GM12878 (cell line): ENCODE data around the gene MTRFR. TPM values are rescaled to one million over a fixed set of nuclear protein-coding genes. Genes with fewer than 3 reads are reported as not detected.

Source experiments
- ATF2 ChIP-seq: IDR thresholded peaks from 2 replicates; pipeline ENCODE4 v1.6.1; 2012; ENCODE audit warnings: low read length, inconsistent platforms
- CBFB ChIP-seq: IDR thresholded peaks from 2 replicates; pipeline ENCODE4 v1.6.1; 2016; ENCODE audit warnings: antibody characterized with exemption, low read depth
- CBX3 ChIP-seq: fragments of 200-600 bp; sonication (generic); IDR thresholded peaks from 2 replicates; pipeline ENCODE4 v1.6.1; 2016; ENCODE audit warnings: low read depth, borderline replicate concordance
- CHD2 ChIP-seq: IDR thresholded peaks from 2 replicates; pipeline ENCODE4 v1.6.1; 2011; ENCODE audit warnings: low read depth, low read length, improper control_type of control experiment, borderline replicate concordance
- CREB1 ChIP-seq: IDR thresholded peaks from 2 replicates; pipeline ENCODE4 v1.6.1; 2012; ENCODE audit warnings: low read depth, mild to moderate bottlenecking, inconsistent platforms
- CREM ChIP-seq: IDR thresholded peaks from 2 replicates; pipeline ENCODE4 v1.6.1; 2014; ENCODE audit warnings: antibody characterized with exemption, low read depth
- CTCF ChIP-seq, 3 experiments: IDR thresholded peaks in 2 of 3; conservative IDR thresholded peaks in 1 of 3; 2 replicates each; pipeline ENCODE4 v1.5.1; 2011; ENCODE audit warnings: low read depth in 3 of 3, low read length in 3 of 3, mild to moderate bottlenecking in 3 of 3, control low read depth in 2 of 3, moderate library complexity in 2 of 3, inconsistent platforms in 1 of 3, mixed read lengths in 1 of 3; ENCODE audit not compliant: control insufficient read depth in 2 of 3, insufficient read depth in 1 of 3; ENCODE audit errors: extremely low read depth in 1 of 3
- IKZF1 ChIP-seq: fragments of 450-650 bp; conservative IDR thresholded peaks from 2 replicates; pipeline ENCODE4 v1.6.1; 2017; ENCODE audit warnings: antibody characterized with exemption, mild to moderate bottlenecking
- JUND ChIP-seq: IDR thresholded peaks from 2 replicates; pipeline ENCODE4 v1.6.1; 2012; ENCODE audit warnings: low read depth, mild to moderate bottlenecking, low read length, improper control_type of control experiment, moderate library complexity
- MTA2 ChIP-seq: fragments of 450-650 bp; IDR thresholded peaks from 2 replicates; pipeline ENCODE4 v1.6.1; 2016; ENCODE audit warnings: low read depth, mild to moderate bottlenecking, moderate library complexity
- MXI1 ChIP-seq: fragments of 150-350 bp; IDR thresholded peaks from 2 replicates; pipeline ENCODE4 v1.6.1; 2011; ENCODE audit warnings: low read depth, mild to moderate bottlenecking, inconsistent platforms, low read length, improper control_type of control experiment
- MYC ChIP-seq: IDR thresholded peaks from 2 replicates; pipeline ENCODE4 v1.6.1; 2011; ENCODE audit warnings: mild to moderate bottlenecking, low read length, moderate library complexity, inconsistent platforms; ENCODE audit not compliant: insufficient read depth, insufficient replicate concordance, insufficient read length, severe bottlenecking
- NR2C1 ChIP-seq: fragments of 450-650 bp; IDR thresholded peaks from 2 replicates; pipeline ENCODE4 v1.6.1; 2017; ENCODE audit warnings: antibody characterized with exemption, mild to moderate bottlenecking, moderate library complexity
- NR2C2 ChIP-seq: IDR thresholded peaks from 2 replicates; pipeline ENCODE4 v1.6.1; 2011; ENCODE audit warnings: borderline replicate concordance, low read depth; ENCODE audit not compliant: control insufficient read depth, insufficient read length
- PAX8 ChIP-seq: fragments of 450-650 bp; IDR thresholded peaks from 2 replicates; pipeline ENCODE4 v1.6.1; 2017; ENCODE audit warnings: mild to moderate bottlenecking, moderate library complexity
- PML ChIP-seq: IDR thresholded peaks from 2 replicates; pipeline ENCODE4 v1.6.1; 2012; ENCODE audit warnings: low read length, inconsistent platforms
- POLR2AphosphoS5 ChIP-seq: IDR thresholded peaks from 2 replicates; pipeline ENCODE4 v1.6.1; 2011; ENCODE audit warnings: mild to moderate bottlenecking, low read length, inconsistent platforms
- RAD21 ChIP-seq: IDR thresholded peaks from 2 replicates; pipeline ENCODE4 v1.6.1; 2011; ENCODE audit warnings: mild to moderate bottlenecking, low read depth, low read length, moderate library complexity; ENCODE audit not compliant: insufficient read depth
- RELA ChIP-seq: fragments of 450-650 bp; IDR thresholded peaks from 2 replicates; pipeline ENCODE4 v1.8.0; 2014; ENCODE audit warnings: borderline replicate concordance; ENCODE audit not compliant: partially characterized antibody
- SMARCA5 ChIP-seq: fragments of 450-650 bp; IDR thresholded peaks from 2 replicates; pipeline ENCODE4 v1.6.1; 2017; ENCODE audit warnings: mild to moderate bottlenecking
- SREBF2 ChIP-seq: IDR thresholded peaks from 2 replicates; pipeline ENCODE4 v1.6.1; 2012; ENCODE audit warnings: mild to moderate bottlenecking, low read length
- STAT1 ChIP-seq: fragments of 450-650 bp; conservative IDR thresholded peaks from 2 replicates; pipeline ENCODE4 v1.6.1; 2014; ENCODE audit warnings: antibody characterized with exemption, mild to moderate bottlenecking
- STAT3 ChIP-seq: IDR thresholded peaks from 2 replicates; pipeline ENCODE4 v1.6.1; 2011; ENCODE audit warnings: low read depth, low read length, improper control_type of control experiment
- TCF3 ChIP-seq: IDR thresholded peaks from 2 replicates; pipeline ENCODE4 v1.6.1; 2012; ENCODE audit warnings: low read depth, mild to moderate bottlenecking, low read length, borderline replicate concordance; ENCODE audit not compliant: insufficient read depth
- YY1 ChIP-seq: IDR thresholded peaks from 2 replicates; pipeline ENCODE4 v1.6.1; 2011; ENCODE audit warnings: low read depth, mild to moderate bottlenecking, low read length
- ZNF592 ChIP-seq: fragments of 450-650 bp; IDR thresholded peaks from 2 replicates; pipeline ENCODE4 v1.6.1; 2017; ENCODE audit warnings: mild to moderate bottlenecking, moderate library complexity
- polyA plus RNA-seq, 11 experiments: library from polyadenylated mRNA; depleted of rRNA in 4 of 11; unstranded in 6 of 11; stranded (reverse) in 5 of 11; fragments of >200 nt; fragmentation: Nextera tagmentation in 4 of 11; fragmentation: Illumina TruSeq in 1 of 11; extraction: Ambion mirVana in 4 of 11; extraction: Trizol in 1 of 11; gene quantifications; 1 replicate in 1 of 11; 2 replicates in 10 of 11; pipeline versions ENCODE4 v1.2.1 to v1.2.3, GENCODE V29; 2011 to 2016; ENCODE audit warnings: inconsistent platforms in 2 of 11, missing spikeins in 2 of 11, low read depth in 1 of 11
- total RNA-seq, 4 experiments: library from RNA; depleted of rRNA in 3 of 4; stranded (reverse); fragments of >200 nt in 3 of 4; fragmentation: Illumina TruSeq in 1 of 4; extraction: Trizol in 1 of 4; gene quantifications; 2 replicates each; pipeline versions ENCODE4 v1.2.1 to v1.2.3, GENCODE V29; 2013 to 2021

The MTRFR gene
- total and polyA plus RNA-seq, 10 of the 15 experiments (the other 5 are each of a cell fraction or from before 2014, with no cell fraction given), result 12.2 to 33.4 (median 24.8) TPM

GRCh38 chr12:123271001-123271668 is 37.9 kb downstream of the MTRFR start (continued):
- TF ChIP-seq CHD2 (no peak), SMARCA5 (peak; percentile 95), ATF2 (no peak), YY1 (peak; percentile 64; the same call in 1 of the 2 replicates), RELA (no peak), SREBF2 (no peak), PAX8 (no peak), MYC (no peak), JUND (no peak), NR2C1 (peak; percentile 31; the same call in 1 of the 2 replicates), CTCF (IDR thresholded peaks at IDR 0.05 in 2 of 3, conservative IDR thresholded peaks at IDR 0.05 in 1 of 3; ENCODE audit: control insufficient read depth in 2 of 3, extremely low read depth in 1 of 3, insufficient read depth in 1 of 3, low read depth in 3 of 3, low read length in 3 of 3) (peak; percentile 28 to 76 (median 60); a peak in 4 of 6 replicates), STAT1 (no peak), CBFB (no peak), NR2C2 (no peak), POLR2AphosphoS5 (no peak), CREB1 (no peak), STAT3 (no peak), CREM (no peak), MXI1 (no peak), ZNF592 (no peak), TCF3 (no peak), MTA2 (no peak), CBX3 (no peak), RAD21 (peak; percentile 74), PML (no peak), IKZF1 (peak; percentile 29; the same call in 1 of the 2 replicates)
